HG02938 (cell line): ENCODE measurements around the gene SH2B3.
"Not testable (repeated sequence)": the region's sequence is repeated elsewhere in the genome, so short reads cannot be mapped to it uniquely, and the experiment has no call there.

Experiments
- ATAC-seq: cut with Tn5 transposase; IDR thresholded peaks from one replicate; pipeline ENCODE4 v1.9.1; 2021; ENCODE audit warnings: mild to moderate bottlenecking, moderate library complexity; ENCODE audit not compliant: unreplicated experiment

SH2B3 gene

GRCh38 chr12:111455448-111456320 is 50.0 kb downstream of the SH2B3 start:
- no peak for ATAC-seq

GRCh38 chr12:111457071-111457470 is 51.3 kb downstream of the SH2B3 start:
- no peak for ATAC-seq

- no peak for ATAC-seq
Observed at GRCh38 chr12:111457577-111457976, 51.9 kb downstream of the SH2B3 start.

GRCh38 chr12:111458546-111459172 is 52.9 kb downstream of the SH2B3 start:
- no peak for ATAC-seq

- not testable (repeated sequence) for ATAC-seq
Observed at GRCh38 chr12:111460111-111460510, 54.4 kb downstream of the SH2B3 start.

- ATAC-seq: no peak
Observed at GRCh38 chr12:111462210-111462769, 56.6 kb downstream of the SH2B3 start.

- ATAC-seq: no peak
Observed at GRCh38 chr12:111467092-111467856, 61.6 kb downstream of the SH2B3 start.

GRCh38 chr12:111467857-111468241 is 62.1 kb downstream of the SH2B3 start:
- no peak for ATAC-seq

- ATAC-seq: no peak
Observed at GRCh38 chr12:111469401-111469800, 63.7 kb downstream of the SH2B3 start.

- no peak for ATAC-seq
Observed at GRCh38 chr12:111471236-111471635, 65.5 kb downstream of the SH2B3 start.

- ATAC-seq: no peak
Observed at GRCh38 chr12:111482462-111482861, 76.7 kb downstream of the SH2B3 start.

GRCh38 chr12:111488271-111488670 is 82.5 kb downstream of the SH2B3 start:
- ATAC-seq: no peak

GRCh38 chr12:111488798-111489197 is 83.1 kb downstream of the SH2B3 start:
- no peak for ATAC-seq

GRCh38 chr12:111492979-111493378 is 87.3 kb downstream of the SH2B3 start:
- ATAC-seq: not testable (repeated sequence)

GRCh38 chr12:111494676-111495075 is 89.0 kb downstream of the SH2B3 start:
- ATAC-seq: no peak
